NCI-H69 (cell line): Measurements from ENCODE around the gene MYLK.

Experiments used
- DNase-seq: peaks from one replicate; lab custom pipeline; 2025; lab: John Stamatoyannopoulos, UW

MYLK gene

DNA sequence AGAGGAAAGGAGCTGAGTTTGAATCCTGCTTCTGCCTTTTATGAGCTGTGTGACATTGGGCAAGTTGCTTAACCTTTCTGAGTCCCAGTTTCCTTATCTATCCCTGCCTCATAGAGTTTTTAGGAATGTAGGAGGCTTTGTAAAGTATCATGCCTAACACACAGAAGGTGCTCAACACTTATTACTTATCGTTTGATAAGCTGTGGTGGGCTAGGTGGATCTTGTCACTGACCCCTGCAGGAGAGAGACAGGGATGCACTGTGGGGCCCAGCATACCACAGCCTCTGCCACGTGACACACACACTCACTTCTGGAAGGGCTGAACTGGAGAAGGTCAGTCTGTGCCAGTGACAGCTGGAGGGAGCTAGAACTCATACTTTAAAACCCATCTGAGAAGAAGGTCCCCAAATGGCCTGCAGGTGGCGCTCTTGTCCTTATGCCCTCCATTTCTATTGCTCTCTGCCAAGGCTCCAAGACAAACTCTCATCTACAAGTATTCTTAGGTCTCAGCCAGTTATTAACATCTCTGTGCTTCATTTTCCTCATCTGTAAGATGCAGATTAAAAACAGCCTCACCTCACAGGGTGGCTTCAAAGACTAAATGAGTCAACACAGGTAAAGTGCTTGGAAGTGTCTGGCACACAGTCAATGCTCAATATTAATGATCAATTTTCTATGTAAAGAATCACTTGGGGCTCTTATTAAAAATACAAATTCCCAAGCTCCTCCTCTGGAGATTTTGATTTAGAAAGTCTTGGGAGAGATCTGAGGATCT lies 241.8 kb downstream of the MYLK start:
- peak; percentile 78 for DNase-seq

DNA sequence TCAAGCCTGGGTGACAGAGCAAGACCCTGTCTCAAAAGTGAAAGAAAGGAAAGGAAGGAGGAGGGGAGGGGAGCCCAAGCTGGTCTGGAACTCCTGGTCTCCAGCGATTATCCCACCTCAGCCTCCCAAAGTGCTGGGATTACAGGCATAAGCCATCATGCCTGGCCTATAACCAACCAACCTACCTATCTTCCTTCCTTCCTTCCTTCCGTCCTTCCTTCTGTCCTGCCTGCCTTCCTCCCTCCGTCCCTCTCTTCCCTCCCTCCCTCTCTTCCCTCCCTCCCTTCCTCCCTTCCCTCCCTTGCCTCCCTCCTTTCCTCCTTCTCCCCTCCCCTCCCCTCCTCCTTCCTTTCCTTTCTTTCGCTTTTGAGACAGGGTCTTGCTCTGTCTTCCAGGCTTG lies 242.6 kb downstream of the MYLK start:
- no peak for DNase-seq

DNA sequence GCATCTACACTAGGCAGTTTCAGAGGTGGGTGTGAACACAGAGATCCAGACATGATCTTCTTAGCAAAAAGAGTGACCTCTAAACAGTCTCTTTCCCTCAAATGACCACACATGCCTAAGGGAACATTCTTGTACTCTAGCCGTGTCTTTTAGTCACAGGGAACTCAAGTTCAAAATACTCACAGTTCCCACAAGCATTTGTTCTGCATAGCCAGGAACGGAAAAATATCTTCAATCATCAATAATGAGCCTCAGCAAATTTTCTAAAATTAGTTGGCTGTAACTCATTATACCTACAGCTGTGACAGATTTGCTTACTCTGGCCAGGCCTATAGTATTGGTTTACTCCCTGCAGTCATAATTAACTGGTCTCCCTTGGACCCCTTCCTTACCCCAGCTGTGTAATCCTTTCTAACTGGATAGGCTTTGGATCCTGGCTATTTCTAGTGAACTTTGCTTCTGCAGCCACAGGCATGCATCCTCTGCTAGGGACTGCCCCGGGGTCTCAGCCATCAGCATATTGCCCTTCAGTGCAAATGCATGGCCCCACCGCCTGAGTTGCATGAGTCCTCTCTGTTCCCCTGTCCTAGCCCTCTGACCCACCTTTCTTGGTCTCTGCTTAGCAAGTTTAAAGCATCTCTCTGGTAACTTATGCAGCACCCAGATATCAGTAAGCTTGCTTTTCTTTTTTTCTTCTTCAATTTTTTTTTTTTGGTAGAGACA lies 243.2 kb downstream of the MYLK start:
- DNase-seq: peak; percentile 75

DNA sequence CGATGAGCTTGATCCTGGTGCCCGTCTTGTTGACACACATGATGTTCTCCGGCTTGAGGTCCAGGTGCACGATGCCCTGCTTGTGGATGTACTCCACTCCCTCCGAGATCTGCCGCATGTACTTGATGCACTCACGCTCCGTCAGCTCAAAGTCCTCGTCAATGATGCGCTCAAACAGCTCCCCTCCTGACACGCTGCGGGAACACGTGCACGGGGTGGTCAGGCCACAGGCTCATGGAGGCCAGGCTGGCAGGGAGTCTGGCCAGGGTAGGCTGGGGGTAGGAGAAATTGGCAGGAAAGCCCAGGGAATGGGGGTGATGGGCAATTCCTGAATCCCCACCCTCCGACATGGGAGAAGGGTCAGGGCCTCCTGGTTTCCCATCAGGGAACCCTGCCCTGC lies 243.8 kb downstream of the MYLK start:
- DNase-seq: no peak

- no peak for DNase-seq
Measured at GRCh38 chr3:123638936-123639689, 245.0 kb downstream of the MYLK start.

GRCh38 chr3:123637841-123638240 lies 246.3 kb downstream of the MYLK start:
- no peak for DNase-seq

DNA sequence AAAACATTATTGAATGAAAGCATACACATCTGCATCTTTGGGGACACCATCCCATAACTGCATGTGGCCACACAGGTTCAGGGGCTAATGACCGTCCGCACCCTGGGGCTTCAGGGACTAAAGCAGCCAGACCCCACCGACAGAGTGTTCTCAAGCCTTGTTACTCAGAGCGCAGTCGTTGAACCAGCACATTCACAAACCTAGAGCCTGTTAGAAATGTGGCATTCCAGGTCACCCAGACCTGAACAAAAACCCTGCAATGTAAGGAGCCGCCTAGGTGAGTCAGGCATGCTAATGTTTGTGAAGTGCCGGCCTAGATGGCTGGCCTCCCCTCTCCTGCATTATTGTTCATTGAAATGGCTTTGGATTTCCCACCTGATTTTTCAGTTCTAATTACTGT lies 247.0 kb downstream of the MYLK start:
- no peak for DNase-seq

GRCh38 chr3:123636431-123636841 lies 247.7 kb downstream of the MYLK start:
- peak; percentile 76 for DNase-seq

GRCh38 chr3:123635717-123636116 lies 248.4 kb downstream of the MYLK start:
- DNase-seq: no peak

- DNase-seq: peak; percentile 84
Measured at GRCh38 chr3:123635217-123635616, 248.9 kb downstream of the MYLK start.

- DNase-seq: peak; percentile 84
Measured at GRCh38 chr3:123634149-123635051, 249.7 kb downstream of the MYLK start.

- peak; percentile 26 for DNase-seq
Measured at GRCh38 chr3:123633530-123633929, 250.6 kb downstream of the MYLK start.

DNA sequence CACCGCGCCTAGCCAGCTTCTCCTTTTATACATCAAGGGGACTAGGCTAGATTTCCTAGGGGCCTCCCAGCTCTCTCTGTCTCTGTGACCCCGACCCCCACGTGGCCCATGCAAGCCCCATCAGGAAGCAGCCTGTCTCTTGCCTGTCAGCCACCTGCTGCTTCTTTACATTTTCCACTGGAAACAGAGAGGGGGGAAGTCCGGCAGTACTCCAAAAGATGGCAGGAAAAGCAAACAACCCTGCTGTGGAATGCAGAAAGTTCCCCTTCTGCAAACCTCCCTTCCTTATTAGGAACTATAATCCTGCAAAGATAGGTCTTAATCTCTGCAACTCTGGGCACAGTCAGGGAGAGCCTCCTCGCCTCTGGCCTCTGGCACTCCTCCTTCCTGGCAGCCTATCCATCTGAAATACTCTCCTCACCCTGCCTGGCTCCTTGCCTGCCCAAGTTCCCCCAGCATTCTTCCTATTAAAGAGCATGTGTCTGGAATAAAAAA lies 251.9 kb downstream of the MYLK start:
- DNase-seq: peak; percentile 9

DNA sequence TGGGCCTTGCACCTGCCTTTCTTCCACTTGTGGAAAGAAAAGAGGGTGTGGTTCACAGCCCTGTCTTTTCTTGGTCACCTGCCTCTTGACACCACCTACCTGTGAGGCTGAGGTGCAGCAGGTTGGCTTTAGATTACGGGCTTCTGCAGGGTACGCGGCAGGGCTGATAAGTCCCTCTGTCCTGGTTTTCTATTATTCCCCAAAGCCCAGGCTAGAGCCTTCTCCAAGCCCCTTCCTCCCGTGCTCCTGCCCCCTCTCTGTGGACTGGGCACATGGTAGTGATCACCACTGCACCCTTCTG lies 254.4 kb downstream of the MYLK start:
- no peak for DNase-seq

- no peak for DNase-seq
Measured at GRCh38 chr3:123628996-123629746, 255.0 kb downstream of the MYLK start.

- peak; percentile 48 for DNase-seq
Measured at GRCh38 chr3:123627673-123628670, 256.2 kb downstream of the MYLK start.

GRCh38 chr3:123626881-123627280 lies 257.3 kb downstream of the MYLK start:
- DNase-seq: no peak

DNA sequence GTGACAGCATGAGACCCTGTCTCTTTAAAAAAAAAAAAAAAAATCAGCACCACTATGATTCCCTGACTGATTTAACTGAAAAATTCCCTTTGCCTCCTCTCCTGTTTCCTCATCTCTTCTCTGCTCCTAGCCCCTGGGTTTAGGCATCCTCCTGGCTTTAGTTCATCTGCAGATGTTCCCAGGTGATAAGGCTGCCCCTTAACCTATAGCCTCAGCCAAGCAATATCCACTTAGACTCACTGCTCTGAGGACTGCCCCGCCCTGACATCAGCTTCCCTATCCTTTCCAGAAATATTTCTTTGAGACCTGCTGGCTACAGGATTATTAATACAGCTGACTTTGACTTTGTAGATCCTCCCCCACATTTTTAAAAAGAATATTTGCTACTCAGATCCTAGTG lies 259.8 kb downstream of the MYLK start:
- DNase-seq: no peak

- DNase-seq: no peak
Measured at GRCh38 chr3:123623346-123623880, 260.7 kb downstream of the MYLK start.
